ENCODE results near the gene MST1R. TPM values are rescaled to one million over a fixed set of nuclear protein-coding genes. Genes with fewer than 3 reads are reported as not detected.
A peak's percentile ranks its signal among the peaks of the same experiment; 100 is the strongest.

MST1R gene
- total RNA-seq (2011; cell fraction: chromatin; rRNA removed; ENCODE audit: low replicate concordance): 33.5 and 111 TPM in 2 replicates
- total RNA-seq (2011; cell fraction: nucleolus; rRNA removed): 67.0 and 71.2 TPM in 2 replicates
- total RNA-seq (2011; cell fraction: nucleoplasm; rRNA removed): 41.4 and 44.9 TPM in 2 replicates
- total RNA-seq (2014; rRNA removed) (3.8 and 3.9 TPM in 2 replicates), total RNA-seq (2014; rRNA removed; fragmentation: Illumina TruSeq; extraction: Trizol) (1.3 and 1.9 TPM in 2 replicates), total RNA-seq (2015; rRNA removed; fragmentation: Illumina TruSeq; extraction: Trizol) (2.0 TPM in 2 replicates), total RNA-seq (2021) (8.1 and 9.1 TPM in 2 replicates), polyA plus RNA-seq (2011; rRNA removed) (10.0 and 12.5 TPM in 2 replicates), polyA plus RNA-seq (2014; fragmentation: Illumina TruSeq; extraction: Trizol) (4.2 and 5.3 TPM in 2 replicates), polyA plus RNA-seq (2014; fragmentation: Nextera tagmentation; extraction: Ambion mirVana) (1 to 10 TPM; 2.6 to 2.7 TPM), polyA plus RNA-seq (2014; rRNA removed) (5.3 and 10.1 TPM in 2 replicates), polyA minus RNA-seq (2011; rRNA and poly(A)+ RNA removed) (5.6 and 6.5 TPM in 2 replicates), Bru-seq, nascent RNA (percentile 53 among the genes with signal in this experiment), BruChase-seq, experiment 1, labeled RNA remaining after a 2-hour chase (percentile 40 among the genes with signal in this experiment), BruChase-seq, experiment 2, labeled RNA remaining after a 6-hour chase (percentile 38 among the genes with signal in this experiment)
- polyA plus RNA-seq (2011; cell fraction: cytosol; rRNA removed): 8.7 and 12.9 TPM in 2 replicates
- 108 and 157 TPM in 2 replicates for polyA plus RNA-seq (2011; cell fraction: nucleus; rRNA removed)
- polyA plus RNA-seq (2012): 5.8 and 7.3 TPM in 2 replicates
- 6.6 and 7.5 TPM in 2 replicates for polyA minus RNA-seq (2011; cell fraction: cytosol; rRNA and poly(A)+ RNA removed)
- 24.5 and 26.3 TPM in 2 replicates for polyA minus RNA-seq (2011; cell fraction: nucleus; rRNA and poly(A)+ RNA removed)
- long read RNA-seq, experiment 1, partial matches to known transcripts: 2 of 7 reads
- long read RNA-seq, experiment 1, other reads (novel, unspliced or antisense): 5 of 7 reads
- long read RNA-seq, experiment 2, partial matches to known transcripts: 1 of 5 reads
- long read RNA-seq, experiment 2, other reads (novel, unspliced or antisense): 4 of 5 reads
- long read RNA-seq, experiment 3, partial matches to known transcripts: 0 of 1 reads
- long read RNA-seq, experiment 3, other reads (novel, unspliced or antisense): 1 of 1 reads

- Histone ChIP-seq H3K27me3 (ENCODE audit: control insufficient read depth in 2 of 2, insufficient read depth in 2 of 2, low read length in 2 of 2) (no peaks in the 10 kb centered on the region), H3K4me2 (ENCODE audit: insufficient read depth, low read length) (peak within 1 kb of the TSS; percentile 83), H3K9me1 (ENCODE audit: control insufficient read depth, insufficient read depth, low read length) (no peaks in the 10 kb centered on the region), H3K9me3 (replicated peaks; ENCODE audit: control insufficient read depth, insufficient read depth, low read depth, low read length) (no peaks in the 10 kb centered on the region), H3K27ac (ENCODE audit: extremely low read depth, low read depth, low read length) (peak within 1 kb of the TSS; percentile 82), H4K20me1 (replicated peaks; ENCODE audit: control insufficient read depth, insufficient read depth, low read length) (no peaks in the 10 kb centered on the region), H2AFZ (ENCODE audit: low read depth, low read length) (peak within 1 kb of the TSS; percentile 73), H3K36me3 (ENCODE audit: control insufficient read depth, insufficient read depth, low read length) (peaks cover under 1% of the 10 kb centered on the region; the same call in 2 of the 3 replicates), H3K79me2 (ENCODE audit: control insufficient read depth, insufficient read depth, low read length) (peaks cover 27% of the 10 kb centered on the region), H3K9ac (ENCODE audit: insufficient read depth in 1 of 2, low read depth in 2 of 2, low read length in 2 of 2) (peak within 1 kb of the TSS; percentile 79 to 92), H3K4me3 (peak within 1 kb of the TSS; percentile 40), H3K4me1 (replicated peaks in 1 of 2; ENCODE audit: control insufficient read depth in 2 of 2, insufficient read depth in 2 of 2, low read length in 2 of 2) (peaks cover 39 to 74% of the 10 kb centered on the region in 2 experiments)
- in situ Hi-C loops (cut with MboI) (no loop called here), intact Hi-C loops (cut with micrococcal nuclease) (loop anchor here (10.0 kb wide), 1 partner anchor 349 kb away; the partner anchor contains the start of gene BSN)
- FAIRE-seq: peak; percentile 75
- TSS peak; percentile 91 for BruUV-seq (replicated peaks)
- WGBS (ENCODE audit: insufficient coverage, low coverage, missing lambda C conversion rate): 1% methylated on average over 14 of the region's 65 CpGs
- ChIA-PET CTCF (ENCODE audit: low intra/inter-chr PET ratio) (no interaction called here), POLR2A (interaction anchor here (1.3 kb wide), 1 partner anchor 101 kb away, joined by 4 read pairs; the partner anchor contains the start of gene INKA1)
- ATAC-seq: peak; percentile 94
- peak; percentile 89 to 93 (median 90) for DNase-seq (ENCODE audit: extremely low read depth in 1 of 4, low spot score in 3 of 4)
- TF ChIP-seq TEAD4 (IDR thresholded peaks at IDR 0.05; ENCODE audit: low read length) (no peak), TEAD4 (CRISPR knock-in tag; IDR thresholded peaks at IDR 0.05; ENCODE audit: borderline replicate concordance) (no peak), JUNB (CRISPR knock-in tag; conservative IDR thresholded peaks at IDR 0.05) (no peak), HBP1 (CRISPR knock-in tag; IDR thresholded peaks at IDR 0.05) (no peak), FOSL1 (tag; conservative IDR thresholded peaks at IDR 0.05) (no peak), ELF4 (CRISPR knock-in tag; IDR thresholded peaks at IDR 0.05) (no peak), TEAD2 (tag; IDR thresholded peaks at IDR 0.05) (no peak), ERF (CRISPR knock-in tag; IDR thresholded peaks at IDR 0.05) (no peak), BDP1 (IDR thresholded peaks at IDR 0.05; ENCODE audit: insufficient read depth, insufficient read length) (no peak), MIER1 (IDR thresholded peaks at IDR 0.05; ENCODE audit: low read depth) (no peak), SRSF7 (optimal IDR thresholded peaks at IDR 0.05; ENCODE audit: low read depth, low read length) (no peak), ZNF445 (CRISPR knock-in tag; IDR thresholded peaks at IDR 0.05; ENCODE audit: low read depth) (no peak), ZNF3 (CRISPR knock-in tag; IDR thresholded peaks at IDR 0.05) (no peak), ATF1 (CRISPR knock-in tag; IDR thresholded peaks at IDR 0.05) (no peak), ATF1 (tag; IDR thresholded peaks at IDR 0.05) (peak; percentile 26; the same call in 1 of the 2 replicates), ZBTB1 (CRISPR knock-in tag; IDR thresholded peaks at IDR 0.05; ENCODE audit: borderline replicate concordance, low read depth) (no peak), FOXJ2 (tag; IDR thresholded peaks at IDR 0.05) (no peak), ZNF561 (CRISPR knock-in tag; conservative IDR thresholded peaks at IDR 0.05) (no peak)
These were observed at the start of gene MST1R for GRCh38 chr3:49903451-49904424. TSS of gene MST1R (minus strand) at chr3:49903873. CDS start at chr3:49903609, 264 bp downstream.
